GM12878 (cell line): ENCODE measurements around the gene CDYL2.

Experiments used
- CBX3 ChIP-seq: fragments of 200-600 bp; sonication (generic); IDR thresholded peaks from 2 replicates; pipeline ENCODE4 v1.6.1; 2016; ENCODE audit warnings: low read depth, borderline replicate concordance
- CREB1 ChIP-seq: IDR thresholded peaks from 2 replicates; pipeline ENCODE4 v1.6.1; 2012; ENCODE audit warnings: low read depth, mild to moderate bottlenecking, inconsistent platforms
- CTCF ChIP-seq, 3 experiments: IDR thresholded peaks in 2 of 3; conservative IDR thresholded peaks in 1 of 3; 2 replicates each; pipeline ENCODE4 v1.5.1; 2011; ENCODE audit warnings: low read depth in 3 of 3, low read length in 3 of 3, mild to moderate bottlenecking in 3 of 3, control low read depth in 2 of 3, moderate library complexity in 2 of 3, inconsistent platforms in 1 of 3, mixed read lengths in 1 of 3; ENCODE audit not compliant: control insufficient read depth in 2 of 3, insufficient read depth in 1 of 3; ENCODE audit errors: extremely low read depth in 1 of 3
- HDGF ChIP-seq: fragments of 450-650 bp; IDR thresholded peaks from 2 replicates; pipeline ENCODE4 v1.6.1; 2016; ENCODE audit warnings: antibody characterized with exemption
- PAX5 ChIP-seq: IDR thresholded peaks from 2 replicates; pipeline ENCODE4 v1.6.1; 2011; ENCODE audit warnings: low read depth, low read length, borderline replicate concordance
- POLR2A ChIP-seq: IDR thresholded peaks from 2 replicates; pipeline ENCODE4 v1.6.1; 2011; ENCODE audit warnings: low read depth, mild to moderate bottlenecking, low read length
- RFX5 ChIP-seq: IDR thresholded peaks from 2 replicates; pipeline ENCODE4 v1.6.1; 2011; ENCODE audit warnings: low read depth, low read length, improper control_type of control experiment
- SP1 ChIP-seq: IDR thresholded peaks from one replicate; pipeline ENCODE4 v1.6.1; 2011; ENCODE audit warnings: low read depth, low read length
- TCF12 ChIP-seq: IDR thresholded peaks from 2 replicates; pipeline ENCODE4 v1.6.1; 2011; ENCODE audit warnings: low read depth, mild to moderate bottlenecking, low read length
- TF ChIP-seq, protein P1 (sequence below): IDR thresholded peaks from 2 replicates; pipeline ENCODE4 v1.6.1; 2012; ENCODE audit warnings: low read depth, low read length, improper control_type of control experiment

DNA sequence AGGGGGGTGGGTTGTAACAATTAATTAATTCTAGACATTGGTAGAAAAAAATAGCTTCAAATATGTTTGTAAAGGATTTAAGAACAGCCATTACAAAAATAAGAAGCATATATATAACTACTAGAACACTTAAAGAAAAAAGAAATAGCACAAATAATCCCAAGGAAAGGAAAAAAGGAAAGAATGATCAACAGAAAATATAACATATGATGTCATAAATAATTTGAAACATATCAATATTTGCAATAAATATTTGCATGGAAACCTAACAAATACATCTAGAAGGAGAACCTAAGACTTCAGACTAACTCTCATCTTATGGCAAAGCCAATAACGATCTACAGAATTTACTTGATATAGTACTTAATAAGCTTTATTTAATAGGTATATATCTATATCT, 28.9 kb downstream of the CDYL2 start:
- no peak for TF ChIP-seq TCF12
- no peak for TF ChIP-seq POLR2A
- no peak for TF ChIP-seq PAX5
- TF ChIP-seq HDGF: no peak
- TF ChIP-seq SP1: no peak
- TF ChIP-seq, protein P1, sequence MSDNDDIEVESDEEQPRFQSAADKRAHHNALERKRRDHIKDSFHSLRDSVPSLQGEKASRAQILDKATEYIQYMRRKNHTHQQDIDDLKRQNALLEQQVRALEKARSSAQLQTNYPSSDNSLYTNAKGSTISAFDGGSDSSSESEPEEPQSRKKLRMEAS: no peak
- TF ChIP-seq RFX5: no peak
- no peak for TF ChIP-seq CBX3
- TF ChIP-seq CTCF (IDR thresholded peaks at IDR 0.05 in 2 of 3, conservative IDR thresholded peaks at IDR 0.05 in 1 of 3; ENCODE audit: control insufficient read depth in 2 of 3, extremely low read depth in 1 of 3, insufficient read depth in 1 of 3, low read depth in 3 of 3, low read length in 3 of 3): no peak
- no peak for TF ChIP-seq CREB1
